AG10803 (cell line): ENCODE measurements around the gene SLX4IP.

Experiments
- DNase-seq: peaks from one replicate; pipeline ENCODE4 v3.0.0; 2010; ENCODE audit warnings: low read depth
- H3K4me3 ChIP-seq: 2 replicates; pipeline ENCODE4 v1.5.1; 2011; ENCODE audit warnings: mild to moderate bottlenecking, low read length, control low read depth
- CTCF ChIP-seq: conservative IDR thresholded peaks from 2 replicates; pipeline ENCODE4 v1.5.1; 2011; ENCODE audit warnings: mild to moderate bottlenecking, low read length, control low read depth, inconsistent platforms

SLX4IP gene

DNA sequence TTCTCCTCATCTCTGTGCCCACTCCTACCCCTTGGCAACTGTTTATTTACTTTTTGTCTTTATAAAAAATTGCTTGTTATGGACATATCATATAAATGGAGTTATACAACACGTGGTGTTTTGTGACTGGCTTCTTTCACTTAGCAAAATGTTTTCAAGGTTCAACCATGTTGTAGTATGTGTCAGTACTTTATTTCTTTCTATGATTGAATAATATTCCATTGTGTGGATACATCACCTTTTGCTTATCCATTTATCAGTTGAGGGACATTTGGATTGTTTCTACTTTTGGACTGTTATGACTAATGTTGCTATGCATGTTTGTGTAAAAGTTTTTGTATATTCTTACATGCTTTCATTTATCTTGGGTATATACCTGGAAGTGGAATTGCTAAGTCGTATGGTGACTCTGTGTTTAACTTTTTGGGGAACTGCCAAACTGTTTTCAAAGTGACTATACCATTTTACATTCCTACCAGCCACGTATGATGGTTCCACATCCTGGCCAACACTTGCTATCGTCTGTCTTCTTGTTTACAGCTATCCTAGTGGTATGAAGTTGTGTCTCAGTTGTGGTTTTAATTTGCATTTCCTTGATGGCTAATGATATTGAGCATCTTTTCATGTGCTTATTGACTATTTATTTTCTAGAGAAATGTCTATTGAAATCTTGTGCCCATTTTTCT is 84.4 kb downstream of the SLX4IP start:
- peak; percentile 45 for DNase-seq
- TF ChIP-seq CTCF, result no peak
- H3K4me3 ChIP-seq, result no peak overlapping the region

GRCh38 chr20:10520528-10520927 is 85.4 kb downstream of the SLX4IP start:
- no peak overlapping the region for H3K4me3 ChIP-seq
- TF ChIP-seq CTCF, result no peak
- peak; percentile 35 for DNase-seq

DNA sequence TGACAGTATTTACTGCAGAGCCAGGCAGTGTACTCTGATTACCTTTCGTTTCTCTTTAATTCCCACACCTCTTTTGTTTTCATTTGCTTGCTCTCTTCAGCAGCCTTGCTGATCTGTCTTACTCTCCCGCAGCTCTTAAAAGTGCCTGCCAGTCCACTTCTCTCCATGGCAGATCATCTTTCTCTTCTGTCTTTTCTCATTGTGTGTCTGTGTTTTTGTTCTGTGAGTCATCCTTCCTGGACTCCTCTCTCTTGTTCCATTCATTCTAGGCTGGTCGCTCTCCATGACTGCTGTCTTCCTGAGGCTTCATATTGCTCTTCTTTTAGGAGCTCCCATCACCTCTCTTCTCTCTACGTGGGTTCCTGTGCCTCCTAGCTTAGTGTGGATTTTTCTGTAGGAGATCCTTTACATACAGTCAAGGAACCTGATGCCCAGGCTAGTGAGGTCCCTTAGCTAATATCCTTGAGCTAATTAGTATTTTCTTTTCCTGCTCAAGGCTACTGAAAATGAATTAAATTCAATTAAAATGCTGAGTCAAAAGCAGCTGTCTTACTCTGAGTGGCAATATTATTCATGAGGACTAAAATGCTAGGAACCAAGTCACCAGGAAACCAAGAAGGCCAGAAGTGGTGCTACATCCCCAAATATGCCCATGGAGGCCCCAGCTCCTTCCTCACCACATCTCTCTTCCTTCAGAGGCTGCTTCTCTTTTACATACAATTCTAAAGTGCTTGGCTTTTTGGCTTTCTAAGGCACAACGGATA is 86.1 kb downstream of the SLX4IP start:
- no peak for TF ChIP-seq CTCF
- H3K4me3 ChIP-seq, result no peak overlapping the region
- DNase-seq, result peak; percentile 72

- no peak for TF ChIP-seq CTCF
- no peak overlapping the region for H3K4me3 ChIP-seq
- DNase-seq, result no peak
Measured at GRCh38 chr20:10521836-10522235, 86.7 kb downstream of the SLX4IP start.

GRCh38 chr20:10522328-10522727 is 87.2 kb downstream of the SLX4IP start:
- no peak for DNase-seq
- H3K4me3 ChIP-seq, result no peak overlapping the region
- TF ChIP-seq CTCF, result no peak

DNA sequence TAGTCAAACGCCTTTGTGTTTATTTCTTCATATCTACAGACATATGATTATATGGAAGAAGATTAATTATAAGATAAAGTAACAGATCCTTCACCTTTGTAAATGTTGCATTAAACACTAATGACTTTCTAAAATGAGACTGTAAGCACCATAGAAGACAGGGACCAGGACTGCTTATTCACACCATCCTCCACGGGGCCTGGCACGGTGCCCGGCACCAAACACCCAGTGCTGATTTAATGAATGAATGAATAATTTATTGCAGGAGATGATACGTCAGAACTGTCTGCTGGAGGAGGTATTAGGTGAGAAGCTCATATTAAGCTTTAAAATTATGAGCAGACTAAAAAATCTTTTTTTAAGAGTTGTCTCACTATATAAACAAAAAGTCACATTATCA is 88.3 kb downstream of the SLX4IP start:
- no peak overlapping the region for H3K4me3 ChIP-seq
- no peak for DNase-seq
- no peak for TF ChIP-seq CTCF

DNA sequence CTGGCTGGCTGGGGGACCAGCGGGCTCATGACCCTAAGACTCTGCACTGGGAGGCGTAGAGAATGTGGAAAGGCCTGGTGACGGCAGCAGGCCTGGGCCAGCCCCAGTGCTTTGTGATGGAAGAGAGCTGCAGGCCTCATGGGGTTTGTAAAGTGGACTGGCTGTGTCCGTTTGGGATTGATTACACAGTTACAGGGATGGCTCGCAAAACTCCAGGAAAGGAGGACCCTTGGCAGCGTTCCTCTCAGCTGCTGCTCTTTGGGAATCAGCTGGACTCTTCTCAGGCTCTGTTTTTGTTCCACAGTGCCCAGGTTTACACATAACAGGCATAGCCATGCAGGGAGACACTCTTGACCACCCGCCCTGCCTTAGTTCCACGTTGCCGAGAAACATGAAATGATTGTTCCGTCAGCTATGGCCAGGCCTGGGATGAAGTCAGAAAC is 89.0 kb downstream of the SLX4IP start:
- DNase-seq, result peak; percentile 29
- H3K4me3 ChIP-seq, result no peak overlapping the region
- TF ChIP-seq CTCF, result no peak
